Hepatocyte (in vitro differentiated cells): Measurements from ENCODE around the gene CASP4. TPM values are rescaled to one million over a fixed set of nuclear protein-coding genes. Genes with fewer than 3 reads are reported as not detected.
A peak's percentile ranks its signal among the peaks of the same experiment; 100 is the strongest.

Source experiments
- DNase-seq: peaks from one replicate; pipeline ENCODE4 v3.0.0-alpha.2; 2016; ENCODE audit warnings: low spot score
- H2AFZ ChIP-seq: fragments of 200-600 bp; sonication (generic); 2 replicates; pipeline ENCODE4 v1.6.0; 2016; ENCODE audit warnings: antibody characterized with exemption, mild to moderate bottlenecking
- H3K27ac ChIP-seq: fragments of 200-600 bp; sonication (generic); 2 replicates; pipeline ENCODE4 v1.5.1; 2016; ENCODE audit warnings: mild to moderate bottlenecking
- H3K27me3 ChIP-seq: fragments of 200-600 bp; sonication (generic); 2 replicates; pipeline ENCODE4 v1.6.1; 2016
- H3K36me3 ChIP-seq: fragments of 200-600 bp; sonication (generic); replicated peaks from 2 replicates; pipeline ENCODE4 v1.5.1; 2016; ENCODE audit warnings: low read depth; ENCODE audit not compliant: insufficient read depth
- H3K4me1 ChIP-seq: fragments of 200-600 bp; sonication (generic); 2 replicates; pipeline ENCODE4 v1.5.1; 2016; ENCODE audit warnings: mild to moderate bottlenecking, moderate library complexity; ENCODE audit not compliant: insufficient read depth
- H3K4me2 ChIP-seq: fragments of 200-600 bp; sonication (generic); 2 replicates; pipeline ENCODE4 v1.6.0; 2016
- H3K4me3 ChIP-seq: fragments of 200-600 bp; sonication (generic); 2 replicates; pipeline ENCODE4 v1.5.1; 2016; ENCODE audit warnings: mild to moderate bottlenecking
- H3K79me2 ChIP-seq: fragments of 200-600 bp; sonication (generic); 2 replicates; pipeline ENCODE4 v1.6.0; 2017; ENCODE audit warnings: mild to moderate bottlenecking
- H3K9me2 ChIP-seq: fragments of 200-600 bp; sonication (generic); replicated peaks from 2 replicates; pipeline ENCODE4 v1.6.0; 2017; ENCODE audit warnings: mild to moderate bottlenecking; ENCODE audit not compliant: insufficient read depth
- H3K9me3 ChIP-seq: fragments of 200-600 bp; sonication (generic); 2 replicates; pipeline ENCODE4 v1.5.1; 2016; ENCODE audit warnings: low read depth, mild to moderate bottlenecking
- H4K20me1 ChIP-seq: fragments of 200-600 bp; sonication (generic); 2 replicates; pipeline ENCODE4 v1.6.0; 2016; ENCODE audit warnings: mild to moderate bottlenecking; ENCODE audit not compliant: insufficient read depth, poor library complexity, severe bottlenecking
- EZH2 ChIP-seq: fragments of 200-600 bp; sonication (generic); IDR thresholded peaks from 2 replicates; pipeline ENCODE4 v1.6.1; 2016; ENCODE audit warnings: antibody characterized with exemption, mild to moderate bottlenecking, borderline replicate concordance
- EZH2phosphoT487 ChIP-seq: fragments of 200-600 bp; sonication (generic); IDR thresholded peaks from one replicate; pipeline ENCODE4 v1.6.1; 2018; ENCODE audit warnings: antibody characterized with exemption, mild to moderate bottlenecking, low read depth, moderate library complexity; ENCODE audit not compliant: unreplicated experiment, severe bottlenecking
- WGBS: methylation state at CpG from one replicate; pipeline ENCODE4 v1.1.6; 2016; ENCODE audit warnings: low lambda C conversion rate; ENCODE audit errors: missing lambda C conversion rate; 5-methylcytosine and 5-hydroxymethylcytosine counted together
- polyA plus RNA-seq: library from polyadenylated mRNA; unstranded; fragments of >200 nt; fragmentation: Nextera tagmentation; extraction: Ambion mirVana; gene quantifications from 2 replicates; pipeline ENCODE4 v1.2.1, GENCODE V29; 2016
- total RNA-seq: library from RNA; depleted of rRNA; stranded (reverse); fragments of >200 nt; gene quantifications from 2 replicates; pipeline ENCODE4 v1.2.3, GENCODE V29; 2014
- TF ChIP-seq, protein P1 (sequence below): fragments of 200-600 bp; sonication (generic); IDR thresholded peaks from 2 replicates; pipeline ENCODE4 v1.5.1; 2016; ENCODE audit warnings: antibody characterized with exemption, mild to moderate bottlenecking; ENCODE audit not compliant: poor library complexity

Gene CASP4
- total and polyA plus RNA-seq, 2 experiments from 2014 or later: 15.8 to 56.1 TPM

DNA sequence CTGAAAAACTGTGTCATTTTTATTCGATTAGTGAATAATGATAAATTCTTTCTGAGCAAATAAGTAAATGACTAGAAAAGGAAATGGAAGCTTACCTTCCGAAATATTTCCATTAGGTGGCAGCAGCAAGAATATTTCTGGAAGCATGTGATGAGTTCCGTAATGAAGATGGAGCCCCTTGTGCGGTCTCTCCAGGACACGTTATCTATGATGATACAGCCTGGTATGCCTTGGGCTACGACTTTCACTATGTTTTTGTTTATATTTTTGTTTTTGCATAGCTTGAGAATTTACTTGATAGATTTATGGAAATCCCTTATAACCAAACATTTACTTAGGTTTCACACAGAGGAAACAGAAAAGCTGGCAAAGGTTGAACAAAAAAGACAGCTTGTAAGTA, 28.9 kb upstream of the CASP4 start:
- TF ChIP-seq EZH2phosphoT487 (no peak), EZH2 (no peak)
- TF ChIP-seq, protein P1, sequence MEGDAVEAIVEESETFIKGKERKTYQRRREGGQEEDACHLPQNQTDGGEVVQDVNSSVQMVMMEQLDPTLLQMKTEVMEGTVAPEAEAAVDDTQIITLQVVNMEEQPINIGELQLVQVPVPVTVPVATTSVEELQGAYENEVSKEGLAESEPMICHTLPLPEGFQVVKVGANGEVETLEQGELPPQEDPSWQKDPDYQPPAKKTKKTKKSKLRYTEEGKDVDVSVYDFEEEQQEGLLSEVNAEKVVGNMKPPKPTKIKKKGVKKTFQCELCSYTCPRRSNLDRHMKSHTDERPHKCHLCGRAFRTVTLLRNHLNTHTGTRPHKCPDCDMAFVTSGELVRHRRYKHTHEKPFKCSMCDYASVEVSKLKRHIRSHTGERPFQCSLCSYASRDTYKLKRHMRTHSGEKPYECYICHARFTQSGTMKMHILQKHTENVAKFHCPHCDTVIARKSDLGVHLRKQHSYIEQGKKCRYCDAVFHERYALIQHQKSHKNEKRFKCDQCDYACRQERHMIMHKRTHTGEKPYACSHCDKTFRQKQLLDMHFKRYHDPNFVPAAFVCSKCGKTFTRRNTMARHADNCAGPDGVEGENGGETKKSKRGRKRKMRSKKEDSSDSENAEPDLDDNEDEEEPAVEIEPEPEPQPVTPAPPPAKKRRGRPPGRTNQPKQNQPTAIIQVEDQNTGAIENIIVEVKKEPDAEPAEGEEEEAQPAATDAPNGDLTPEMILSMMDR: peak; percentile 26
- Histone ChIP-seq H3K36me3 (no peaks in the 10 kb centered on the region), H3K27me3 (no peaks in the 10 kb centered on the region), H3K79me2 (no peaks in the 10 kb centered on the region), H3K4me3 (no peak overlapping the region), H3K9me3 (no peaks in the 10 kb centered on the region), H3K9me2 (no peaks in the 10 kb centered on the region), H3K27ac (no peak overlapping the region), H2AFZ (no peak overlapping the region), H4K20me1 (no peaks in the 10 kb centered on the region), H3K4me1 (no peaks in the 10 kb centered on the region), H3K4me2 (peak overlapping the region; percentile 28)
- 67% methylated on average over 6 of the region's 6 CpGs for WGBS
- peak; percentile 18 for DNase-seq

DNA sequence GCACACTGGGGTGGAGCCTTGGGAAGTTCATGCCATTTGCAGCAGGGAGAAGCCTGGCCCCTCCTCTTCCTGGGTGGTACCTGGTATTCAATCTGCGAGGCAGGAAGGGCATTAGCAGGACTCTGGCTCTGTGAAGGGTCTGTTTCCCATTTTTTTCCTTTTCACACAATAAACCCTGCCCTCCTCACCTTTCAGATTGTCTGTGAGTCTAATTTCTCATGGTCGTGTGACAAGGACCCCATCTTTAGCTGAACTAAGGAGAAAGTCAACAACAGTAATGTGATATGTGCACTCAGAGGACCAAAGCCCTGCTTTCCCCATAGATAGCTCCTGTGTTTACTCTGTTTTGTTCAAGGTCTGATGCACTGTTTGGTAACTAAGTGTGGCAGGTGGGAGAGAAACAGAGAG, 26.6 kb upstream of the CASP4 start:
- Histone ChIP-seq H3K9me3 (no peaks in the 10 kb centered on the region), H3K36me3 (no peaks in the 10 kb centered on the region), H3K27ac (no peak overlapping the region), H3K4me3 (no peak overlapping the region), H3K79me2 (no peaks in the 10 kb centered on the region), H2AFZ (no peak overlapping the region), H4K20me1 (no peaks in the 10 kb centered on the region), H3K9me2 (no peaks in the 10 kb centered on the region), H3K4me2 (no peak overlapping the region), H3K4me1 (no peaks in the 10 kb centered on the region), H3K27me3 (no peaks in the 10 kb centered on the region)
- WGBS: 64% methylated on average over 2 of the region's 2 CpGs
- DNase-seq: no peak
- TF ChIP-seq, protein P1: no peak
- TF ChIP-seq EZH2 (no peak), EZH2phosphoT487 (no peak)

DNA sequence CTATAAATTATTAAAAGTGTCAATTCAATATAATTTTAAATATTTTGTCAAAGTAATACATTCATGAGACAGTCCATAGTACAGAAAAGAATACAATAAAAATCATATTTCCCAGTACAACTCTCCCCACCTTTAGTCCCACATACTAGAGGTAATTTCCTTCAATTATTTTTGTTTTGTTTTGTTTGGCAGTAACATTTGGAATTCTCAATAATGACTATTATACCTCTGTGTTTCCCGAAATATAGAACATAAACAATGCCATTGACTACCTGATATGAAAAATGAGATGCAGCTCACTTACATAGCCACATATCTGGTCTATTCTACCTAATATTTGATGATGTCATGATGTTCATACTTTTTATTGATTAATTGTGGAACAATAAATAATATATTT, 24.4 kb upstream of the CASP4 start:
- no peak for TF ChIP-seq EZH2
- TF ChIP-seq, protein P1: no peak
- WGBS: 91% methylated on average over 1 of the region's 1 CpG

GRCh38 chr11:104991994-104992393, 23.6 kb upstream of the CASP4 start:
- no peak for DNase-seq

More for the DNA sequence above, 24.4 kb upstream of the CASP4 start:
- no peak overlapping the region for H3K27ac ChIP-seq
- H3K79me2 ChIP-seq: no peaks in the 10 kb centered on the region
- peaks cover 5% of the 10 kb centered on the region for H3K9me3 ChIP-seq
- H3K36me3 ChIP-seq: peaks cover 3% of the 10 kb centered on the region
- H2AFZ ChIP-seq: no peak overlapping the region
- no peak overlapping the region for H3K4me3 ChIP-seq
- H3K27me3 ChIP-seq: no peaks in the 10 kb centered on the region
- H3K4me2 ChIP-seq: no peak overlapping the region
- H3K4me1 ChIP-seq: no peaks in the 10 kb centered on the region
- no peak for DNase-seq
- no peaks in the 10 kb centered on the region for H4K20me1 ChIP-seq
- no peaks in the 10 kb centered on the region for H3K9me2 ChIP-seq

More at GRCh38 chr11:104991994-104992393, 23.6 kb upstream of the CASP4 start:
- H3K4me2 ChIP-seq: no peak overlapping the region
- no peaks in the 10 kb centered on the region for H3K79me2 ChIP-seq
- no peak overlapping the region for H3K4me3 ChIP-seq
- H3K9me2 ChIP-seq: no peaks in the 10 kb centered on the region
- H2AFZ ChIP-seq: no peak overlapping the region
- peaks cover 5% of the 10 kb centered on the region for H3K9me3 ChIP-seq
- H4K20me1 ChIP-seq: no peaks in the 10 kb centered on the region
- H3K4me1 ChIP-seq: no peaks in the 10 kb centered on the region
- peaks cover 3% of the 10 kb centered on the region for H3K36me3 ChIP-seq
- H3K27me3 ChIP-seq: no peaks in the 10 kb centered on the region
- TF ChIP-seq EZH2phosphoT487: no peak
- no peak overlapping the region for H3K27ac ChIP-seq
- 95% methylated on average over 4 of the region's 4 CpGs for WGBS
